Posterior cingulate gyrus (tissue), 11 donors: ENCODE data around the gene RNU6-9.

Experiments used
- DNase-seq, 10 donors: peaks; one replicate each; pipeline versions ENCODE4 v3.0.0 to v3.0.0-alpha.2; 2020 to 2021; ENCODE audit warnings: mixed read lengths in 3 of 10
- intact Hi-C: fragments of 100-400 bp; cut with DNase I; formaldehyde crosslinking; loops from one replicate; pipeline ENCODE4 v1.15.1; 2023

RNU6-9 gene

DNA sequence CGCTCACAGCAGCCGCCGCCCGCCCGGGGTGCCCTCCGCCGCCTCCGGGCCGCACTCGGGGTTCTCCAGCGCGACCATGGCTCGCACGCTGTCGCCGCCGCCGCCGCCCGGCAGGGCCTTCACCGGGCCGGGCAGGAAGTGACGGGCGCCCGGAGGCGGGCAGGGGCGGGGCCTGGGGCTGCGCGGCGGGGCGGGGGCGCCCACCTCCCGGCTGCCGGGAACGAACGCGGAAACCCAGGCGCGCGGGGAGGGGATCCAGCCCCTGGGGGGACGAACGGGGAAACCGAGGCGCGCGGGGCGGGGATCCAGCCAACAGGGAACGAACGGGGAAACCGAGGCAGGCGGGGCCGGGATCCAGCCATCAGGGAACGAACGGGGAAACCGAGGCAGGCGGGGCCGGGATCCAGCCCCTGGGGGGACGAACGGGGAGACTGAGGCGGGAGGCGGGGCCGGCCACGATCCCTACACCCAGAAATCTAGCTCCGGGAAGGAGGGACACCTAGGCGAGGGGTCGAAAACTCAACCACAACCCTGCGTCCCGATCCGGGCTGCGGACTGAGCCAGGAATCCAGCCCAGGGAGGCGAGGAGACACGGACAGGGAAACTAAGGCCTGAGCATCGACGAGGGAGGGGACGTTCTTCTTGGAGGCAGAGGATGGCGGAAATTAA lies 19.9 kb downstream of the RNU6-9 start, which contains the start of gene R3HDM4:
Gene R3HDM4, minus strand, starts transcription at position 140 of the 669 bp plus-strand sequence. Its CDS starts 62 bp downstream, at position 78.
- intact Hi-C loops, result no loop called here
- DNase-seq, result peak; percentile 65 to 97 (median 81)

GRCh38 chr19:916645-917322 lies 23.5 kb downstream of the RNU6-9 start:
- DNase-seq, result no peak
- intact Hi-C loops, result loop anchor here (5.0 kb wide), 1 partner anchor 144 kb away; no protein-coding TSS in a partner anchor

DNA sequence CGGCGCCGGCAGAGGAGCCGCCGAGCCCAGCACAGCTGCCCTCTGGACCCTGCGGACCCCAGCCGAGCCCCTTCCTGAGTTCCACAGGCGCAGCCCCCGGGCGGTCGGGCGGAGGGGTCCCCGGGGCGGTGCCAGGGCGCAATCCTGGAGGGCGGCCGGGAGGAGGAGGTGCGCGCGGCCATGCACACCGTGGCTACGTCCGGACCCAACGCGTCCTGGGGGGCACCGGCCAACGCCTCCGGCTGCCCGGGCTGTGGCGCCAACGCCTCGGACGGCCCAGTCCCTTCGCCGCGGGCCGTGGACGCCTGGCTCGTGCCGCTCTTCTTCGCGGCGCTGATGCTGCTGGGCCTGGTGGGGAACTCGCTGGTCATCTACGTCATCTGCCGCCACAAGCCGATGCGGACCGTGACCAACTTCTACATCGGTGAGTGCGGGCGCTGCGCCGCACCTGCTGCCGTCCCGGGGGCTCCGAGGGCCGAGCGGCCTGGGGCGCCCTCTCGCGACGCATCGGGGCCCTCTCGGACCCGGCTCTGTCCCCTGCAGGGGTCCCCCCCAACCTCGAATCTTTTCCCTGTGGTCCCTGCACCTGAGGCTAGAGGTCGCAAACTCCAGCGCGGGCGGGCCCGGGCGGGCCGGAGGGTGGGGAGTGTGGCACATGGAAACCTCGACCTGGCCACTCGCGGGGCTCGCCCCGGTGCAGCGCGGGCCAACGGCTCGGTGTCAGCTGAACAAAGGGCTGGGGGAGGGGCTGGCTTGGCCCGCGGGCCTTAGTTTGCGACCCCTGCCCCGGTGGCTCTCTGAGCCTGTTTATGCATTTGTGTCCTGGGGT lies 24.3 kb downstream of the RNU6-9 start, which contains the start of gene KISS1R:
Gene KISS1R, plus strand, starts transcription at position 11 of the 829 bp plus-strand sequence. Its CDS starts 170 bp downstream, at position 181.
- intact Hi-C loops, result loop anchor here (5.0 kb wide), 1 partner anchor 145 kb away; no protein-coding TSS in a partner anchor
- DNase-seq, result peak in 1 of 10 donors; percentile 89

DNA sequence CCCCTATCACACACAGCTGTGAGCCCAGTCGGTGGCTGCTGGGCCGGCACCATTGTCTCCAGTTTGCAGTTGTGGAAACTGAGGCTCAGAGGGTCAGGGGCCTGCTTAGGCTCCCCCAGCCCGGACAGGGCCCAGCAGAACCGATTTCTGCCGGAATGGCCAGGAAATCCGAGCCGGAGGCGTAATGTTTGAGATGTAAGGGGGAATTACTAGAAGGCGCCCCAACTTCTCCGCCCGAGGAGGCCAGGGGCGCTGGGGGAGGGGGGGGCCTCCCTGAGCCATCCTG lies 24.8 kb downstream of the RNU6-9 start:
- intact Hi-C loops, result loop anchor here (5.0 kb wide), 1 partner anchor 146 kb away; no protein-coding TSS in a partner anchor
- DNase-seq, result no peak

DNA sequence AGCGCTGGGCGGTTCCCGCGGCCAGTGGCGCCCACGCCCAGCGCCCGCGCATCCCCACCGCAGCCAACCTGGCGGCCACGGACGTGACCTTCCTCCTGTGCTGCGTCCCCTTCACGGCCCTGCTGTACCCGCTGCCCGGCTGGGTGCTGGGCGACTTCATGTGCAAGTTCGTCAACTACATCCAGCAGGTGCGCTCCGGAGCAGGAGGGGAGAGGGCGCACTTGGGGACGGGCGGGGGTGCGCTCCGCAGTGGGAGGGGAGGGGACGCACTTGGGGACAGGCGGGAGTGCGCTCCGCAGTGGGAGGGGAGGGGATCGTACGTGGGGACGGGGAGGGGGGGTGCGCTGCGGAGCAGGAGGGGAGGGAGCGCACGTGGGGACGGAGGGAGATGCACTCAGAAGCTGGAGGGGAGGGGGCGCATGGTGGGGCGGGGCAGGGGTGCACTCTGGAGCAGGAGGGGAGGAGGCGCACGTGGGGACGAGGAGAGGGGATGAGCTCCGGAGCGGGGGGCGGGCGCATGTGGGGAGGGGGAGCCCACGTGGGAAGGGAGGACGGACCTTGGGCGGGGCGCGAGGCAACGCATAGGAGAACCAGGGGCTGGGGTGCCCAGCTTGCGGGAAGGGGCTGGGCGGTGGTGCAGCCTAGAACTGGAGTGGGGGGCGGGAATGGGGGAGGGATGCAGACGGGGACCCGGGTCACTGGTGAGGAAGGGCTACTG lies 25.4 kb downstream of the RNU6-9 start:
- DNase-seq, result no peak
- intact Hi-C loops, result loop anchor here (5.0 kb wide), 1 partner anchor 146 kb away; no protein-coding TSS in a partner anchor

- intact Hi-C loops, result loop anchor here (2.0 to 10.0 kb wide), 3 partner anchors 57 to 255 kb away; partner anchors contain the start of gene RNF126
- DNase-seq, result peak in 1 of 10 donors; percentile 77
Observed at GRCh38 chr19:919199-920050, 26.1 kb downstream of the RNU6-9 start.

DNA sequence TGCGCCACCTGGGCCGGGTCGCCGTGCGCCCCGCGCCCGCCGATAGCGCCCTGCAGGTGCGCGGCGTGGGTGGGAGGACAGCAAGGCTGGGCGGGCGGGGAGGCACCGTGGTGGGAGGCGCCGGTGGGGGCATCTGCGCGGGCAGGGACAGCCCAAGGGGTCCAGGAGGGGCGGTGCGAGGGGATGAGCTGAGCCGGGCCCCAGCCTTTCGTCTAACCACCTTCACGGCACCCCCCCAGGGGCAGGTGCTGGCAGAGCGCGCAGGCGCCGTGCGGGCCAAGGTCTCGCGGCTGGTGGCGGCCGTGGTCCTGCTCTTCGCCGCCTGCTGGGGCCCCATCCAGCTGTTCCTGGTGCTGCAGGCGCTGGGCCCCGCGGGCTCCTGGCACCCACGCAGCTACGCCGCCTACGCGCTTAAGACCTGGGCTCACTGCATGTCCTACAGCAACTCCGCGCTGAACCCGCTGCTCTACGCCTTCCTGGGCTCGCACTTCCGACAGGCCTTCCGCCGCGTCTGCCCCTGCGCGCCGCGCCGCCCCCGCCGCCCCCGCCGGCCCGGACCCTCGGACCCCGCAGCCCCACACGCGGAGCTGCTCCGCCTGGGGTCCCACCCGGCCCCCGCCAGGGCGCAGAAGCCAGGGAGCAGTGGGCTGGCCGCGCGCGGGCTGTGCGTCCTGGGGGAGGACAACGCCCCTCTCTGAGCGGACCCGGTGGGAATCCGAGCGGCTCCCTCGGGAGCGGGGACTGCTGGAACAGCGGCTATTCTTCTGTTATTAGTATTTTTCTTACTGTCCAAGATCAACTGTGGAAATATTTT lies 27.0 kb downstream of the RNU6-9 start:
- DNase-seq, result peak in 1 of 10 donors; percentile 79
- intact Hi-C loops, result loop anchor here (2.0 to 10.0 kb wide), 2 partner anchors 57 to 255 kb away; partner anchors contain the start of gene RNF126

- intact Hi-C loops, result loop anchor here (10.0 kb wide), 1 partner anchor 260 kb away; the partner anchor contains the start of gene RNF126
- no peak for DNase-seq
Observed at GRCh38 chr19:924553-925086, 31.3 kb downstream of the RNU6-9 start.

- intact Hi-C loops, result loop anchor here (10.0 kb wide), 1 partner anchor 260 kb away; the partner anchor contains the start of gene RNF126
- peak in 1 of 10 donors; percentile 58 for DNase-seq
Observed at GRCh38 chr19:925087-925525, 31.8 kb downstream of the RNU6-9 start.

- DNase-seq, result peak; percentile 63 to 97 (median 76)
- intact Hi-C loops, result loop anchor here (10.0 kb wide), 1 partner anchor 261 kb away; the partner anchor contains the start of gene RNF126
Observed at GRCh38 chr19:925526-926322, 32.4 kb downstream of the RNU6-9 start, which contains the start of gene ARID3A. ARID3A (plus strand) TSS chr19:926035; CDS start chr19:929529, 3,494 bp downstream.

GRCh38 chr19:926323-926588 lies 33.0 kb downstream of the RNU6-9 start:
- no peak for DNase-seq
- intact Hi-C loops, result loop anchor here (10.0 kb wide), 1 partner anchor 261 kb away; the partner anchor contains the start of gene RNF126

GRCh38 chr19:926589-927350 lies 33.5 kb downstream of the RNU6-9 start:
- DNase-seq, result no peak
- intact Hi-C loops, result loop anchor here (10.0 kb wide), 1 partner anchor 262 kb away; the partner anchor contains the start of gene RNF126

DNA sequence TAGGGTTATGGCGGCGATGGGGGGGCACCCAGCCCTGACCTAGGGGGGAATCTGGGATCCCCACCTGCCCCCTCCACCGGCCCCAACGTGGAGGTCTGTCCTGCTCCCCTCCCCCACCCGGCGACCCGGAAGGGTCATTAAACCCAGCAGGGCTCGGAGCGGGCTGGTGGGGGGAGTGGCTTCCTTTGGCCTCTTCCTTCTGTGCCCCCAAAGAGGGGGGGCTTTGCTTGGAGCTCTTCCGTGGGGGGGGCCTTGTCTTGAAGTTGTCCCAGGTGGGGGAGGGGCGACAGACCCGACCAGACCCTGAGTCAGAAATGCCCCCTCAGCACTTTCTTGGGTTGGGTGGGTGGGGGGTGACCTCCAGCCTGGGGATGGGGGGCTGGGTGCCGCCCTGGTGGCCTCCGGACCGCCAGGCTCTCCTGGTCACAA lies 34.1 kb downstream of the RNU6-9 start:
- intact Hi-C loops, result loop anchor here (10.0 kb wide), 1 partner anchor 263 kb away; the partner anchor contains the start of gene RNF126
- DNase-seq, result no peak

DNA sequence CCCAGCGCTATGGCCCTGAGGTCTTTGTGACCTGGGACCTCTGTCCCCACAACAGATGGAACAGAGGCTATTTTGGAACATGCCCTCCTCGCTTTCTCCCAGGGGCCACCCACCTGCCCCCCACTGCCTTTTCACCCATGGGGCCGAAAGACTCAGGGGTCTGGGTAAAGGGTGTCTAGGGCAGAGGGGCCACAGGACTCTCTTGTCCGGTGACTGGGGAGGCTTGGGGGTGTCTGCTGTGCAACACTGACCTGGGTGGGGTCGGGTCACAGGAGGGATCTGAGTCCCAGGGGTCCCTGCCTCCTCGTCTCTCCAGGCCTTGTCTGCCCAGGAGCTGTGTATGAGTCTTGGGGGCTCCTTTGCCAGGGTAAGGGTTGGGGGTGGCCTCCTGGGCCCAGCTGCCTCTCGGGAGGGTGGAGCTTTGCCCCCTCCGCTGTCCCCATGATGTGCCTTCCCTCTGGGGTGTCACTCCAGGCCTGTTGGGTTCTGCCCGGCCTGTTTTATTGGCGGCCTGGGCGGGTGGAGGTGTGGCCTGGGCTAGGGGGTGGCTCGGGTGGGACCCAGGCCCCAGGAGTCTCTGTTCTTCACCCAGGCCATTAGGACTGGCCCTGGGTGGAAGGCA lies 34.6 kb downstream of the RNU6-9 start:
- DNase-seq, result no peak
- intact Hi-C loops, result loop anchor here (10.0 kb wide), 1 partner anchor 263 kb away; the partner anchor contains the start of gene RNF126
